CD4-positive, alpha-beta T cell treated with Interleukin-10 for 1 hour (primary cell): Measurements from ENCODE around the gene ITPR3.

Experiments
- DNase-seq: peaks from one replicate; pipeline ENCODE4 v3.0.0-alpha.2; 2020

Gene ITPR3

DNA sequence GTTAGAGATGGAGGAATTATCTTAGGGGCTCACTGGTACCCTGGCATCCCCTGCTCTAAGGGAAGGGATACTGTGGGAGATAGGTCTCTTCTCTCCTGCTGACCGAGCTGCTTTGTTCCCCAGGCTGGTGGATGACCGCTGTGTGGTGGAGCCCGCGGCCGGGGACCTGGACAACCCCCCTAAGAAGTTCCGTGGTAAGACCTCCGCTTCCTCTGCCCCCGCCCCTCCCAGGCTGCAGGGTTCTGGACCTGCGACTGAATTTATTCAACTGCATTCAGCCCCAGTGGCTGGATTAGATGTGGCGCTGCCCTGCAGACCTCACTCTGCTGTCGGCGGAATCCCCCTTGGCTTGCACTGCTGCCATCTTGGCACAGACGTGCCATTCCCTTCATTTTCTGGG is 19.2 kb downstream of the ITPR3 start:
- no peak for DNase-seq

DNA sequence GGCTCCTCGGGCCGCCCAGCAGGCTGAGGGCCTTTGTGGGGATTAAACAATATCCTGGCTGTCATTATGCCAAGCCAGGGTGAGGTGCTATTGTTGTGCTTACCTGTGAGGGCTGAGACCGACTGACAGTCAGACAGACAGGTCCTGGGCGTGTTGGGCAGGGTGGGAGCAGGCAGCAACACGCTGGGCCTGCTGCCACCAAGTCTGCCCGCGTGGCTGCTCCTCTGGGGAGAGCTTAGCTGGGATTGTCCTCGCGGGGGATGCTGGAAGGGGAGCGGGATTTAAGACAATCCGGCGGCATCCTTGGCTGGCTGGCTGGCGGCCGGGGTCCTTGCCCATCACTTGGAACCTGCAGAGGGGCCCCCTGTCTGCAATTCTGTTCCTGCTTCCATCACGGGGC is 20.0 kb downstream of the ITPR3 start:
- no peak for DNase-seq

DNA sequence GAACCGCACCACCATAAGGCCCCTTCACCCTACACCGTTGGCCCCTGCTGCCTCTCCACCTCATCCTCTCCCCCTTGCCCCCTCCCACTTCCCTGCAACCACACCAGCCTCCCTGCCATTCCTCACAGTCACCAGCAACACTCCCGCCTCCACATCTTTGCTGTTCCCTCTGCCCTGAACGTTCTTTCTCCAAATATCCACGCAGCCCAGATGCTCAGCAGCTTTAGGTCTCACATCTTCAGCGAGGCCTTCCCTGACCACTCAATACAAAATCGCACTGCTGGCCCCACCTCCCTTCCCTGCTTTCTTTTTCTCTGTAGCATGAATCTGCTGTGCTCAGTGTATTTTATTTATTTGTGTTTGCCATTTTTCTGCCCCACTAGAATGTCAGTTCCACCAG is 20.5 kb downstream of the ITPR3 start:
- DNase-seq, result no peak

DNA sequence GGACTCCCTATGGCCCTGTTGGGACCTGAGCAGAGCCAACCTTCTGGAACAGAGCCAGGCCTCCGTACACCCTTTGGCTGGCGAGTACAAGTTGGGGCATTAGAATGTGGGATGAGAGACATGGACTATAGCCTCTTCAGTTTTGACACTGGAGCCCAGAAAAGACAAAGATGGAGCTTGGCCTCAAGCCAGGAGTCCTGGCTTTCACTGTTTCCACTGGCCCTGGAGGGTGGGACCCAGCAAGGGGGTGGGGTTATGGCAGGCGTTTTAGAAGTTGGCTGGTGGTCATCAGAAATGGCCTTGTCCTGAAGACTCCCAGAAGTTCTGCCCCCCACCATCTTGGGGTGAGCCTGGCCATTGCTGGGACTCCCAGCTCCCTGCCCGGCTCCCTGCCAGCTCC is 21.8 kb downstream of the ITPR3 start:
- DNase-seq, result no peak

DNA sequence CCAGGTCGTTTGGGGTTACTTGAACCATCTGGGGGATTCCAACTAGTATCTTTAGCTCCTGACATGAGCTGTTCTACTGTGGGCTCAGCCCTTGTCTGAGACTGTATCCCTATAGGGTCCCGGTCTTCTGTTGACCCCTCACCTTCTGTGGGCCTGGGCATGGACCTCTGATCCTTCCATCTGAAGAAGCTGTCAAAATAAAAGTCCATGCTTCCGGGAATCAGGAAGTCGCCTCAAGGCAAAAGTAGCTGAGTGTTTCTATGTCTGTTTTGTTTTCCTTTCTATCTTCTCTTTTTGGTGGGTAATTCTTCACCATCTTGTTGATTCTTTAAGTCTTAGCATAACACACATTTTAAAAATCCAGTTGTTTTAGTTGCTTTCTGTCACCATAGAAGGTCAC is 30.3 kb downstream of the ITPR3 start:
- no peak for DNase-seq

DNA sequence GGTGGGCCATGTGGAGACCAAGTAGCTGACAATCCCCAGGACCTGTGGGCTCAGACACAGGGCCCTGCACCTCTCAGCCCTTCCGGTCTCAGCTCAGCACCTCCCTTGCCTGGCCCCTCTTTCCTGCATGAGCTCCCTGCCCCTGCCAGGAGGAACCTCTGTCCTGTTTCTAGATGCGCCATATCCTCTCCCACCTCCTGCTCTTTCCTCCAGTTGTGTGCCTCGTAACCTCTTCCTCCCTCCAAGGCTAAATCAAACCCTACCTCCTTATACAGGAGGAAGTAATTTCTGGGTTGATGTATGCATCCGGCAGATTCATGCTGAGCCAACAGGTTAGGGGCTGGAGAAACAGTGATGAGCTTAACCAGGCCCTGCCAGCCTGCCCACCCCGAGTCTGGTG is 30.9 kb downstream of the ITPR3 start:
- DNase-seq, result no peak

DNA sequence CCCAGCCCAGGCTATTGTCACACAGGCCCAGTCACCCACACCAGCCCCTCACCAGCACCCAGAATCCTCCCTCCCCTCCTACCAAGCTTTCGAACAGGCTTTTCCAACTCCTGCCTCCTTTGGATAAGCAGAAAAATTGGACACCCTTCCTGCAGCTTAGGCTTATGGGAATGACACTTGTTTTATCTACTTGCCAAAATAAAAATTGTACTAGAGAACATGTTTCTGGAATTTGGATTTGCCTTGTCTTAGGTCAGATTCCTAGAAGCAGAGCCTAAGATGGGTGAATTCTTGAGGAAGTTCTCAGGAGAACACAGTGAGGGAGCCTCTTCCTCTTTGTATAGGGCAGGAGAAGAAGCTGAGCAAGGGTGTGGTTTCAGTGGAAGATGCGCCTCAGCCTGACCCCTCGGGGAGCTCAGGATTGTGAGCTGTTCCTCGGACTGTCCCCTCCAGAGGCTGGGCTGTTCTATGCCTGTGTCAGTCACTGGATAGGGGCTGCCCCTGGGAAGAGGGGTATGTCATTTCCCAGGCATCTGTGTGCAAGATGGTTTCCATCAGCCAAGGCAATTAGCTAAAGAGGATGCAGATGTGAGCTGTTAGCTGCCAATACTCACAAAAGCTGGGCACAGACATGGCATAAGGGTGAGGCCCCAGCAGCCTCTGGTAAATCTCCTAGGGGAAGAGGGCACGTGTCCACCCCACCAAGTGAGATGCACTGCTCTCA is 33.9 kb downstream of the ITPR3 start:
- no peak for DNase-seq

DNA sequence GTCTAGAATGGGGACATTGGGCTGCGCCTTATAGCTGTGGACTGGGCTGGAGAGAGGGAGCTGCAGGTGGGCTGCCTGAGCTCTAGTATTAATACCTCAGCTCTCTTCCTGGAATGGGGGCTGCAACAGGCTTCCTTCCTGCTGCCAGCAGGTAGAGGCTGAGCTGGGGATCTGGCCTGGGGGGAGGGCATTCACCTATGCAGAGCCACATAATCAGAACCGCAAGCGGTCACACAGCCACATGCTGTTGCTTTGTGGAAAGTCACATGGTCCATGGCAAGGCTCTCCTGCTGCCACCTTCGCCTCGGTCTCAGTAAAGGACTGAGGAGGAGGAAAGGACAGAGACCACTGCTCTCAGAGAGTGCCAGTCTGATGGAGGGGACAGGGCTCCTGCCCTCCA is 35.7 kb downstream of the ITPR3 start:
- no peak for DNase-seq

DNA sequence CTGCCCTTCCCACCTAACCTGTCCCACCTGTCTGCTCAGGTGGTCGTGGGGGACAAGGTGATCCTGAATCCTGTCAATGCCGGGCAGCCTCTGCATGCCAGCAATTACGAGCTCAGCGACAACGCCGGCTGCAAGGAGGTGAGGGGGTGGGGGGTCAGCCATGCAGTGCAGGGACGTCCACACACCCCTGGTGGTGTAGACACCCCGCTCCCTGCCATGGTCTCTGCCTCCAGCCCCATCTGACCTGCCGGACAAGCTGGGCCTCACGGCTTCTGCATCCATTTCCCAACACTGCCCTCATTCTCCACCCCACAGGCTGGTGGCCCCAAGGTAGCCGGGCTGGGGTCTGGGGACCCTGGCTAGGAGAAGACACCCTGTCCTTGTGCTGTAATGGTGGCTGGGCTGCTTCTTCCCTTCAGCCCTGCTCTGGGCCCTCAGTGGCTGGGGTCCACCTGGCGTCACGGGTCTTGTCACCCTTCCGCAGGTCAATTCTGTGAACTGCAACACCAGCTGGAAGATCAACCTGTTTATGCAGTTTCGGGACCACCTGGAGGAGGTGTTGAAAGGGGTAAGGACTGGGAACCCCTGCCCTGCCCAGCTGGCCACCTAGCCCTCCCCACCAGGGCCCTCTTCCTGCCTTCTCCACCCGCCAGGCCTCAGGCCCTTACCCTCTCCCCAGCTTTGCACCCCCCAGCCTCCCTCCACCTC is 38.0 kb downstream of the ITPR3 start:
- DNase-seq, result no peak

DNA sequence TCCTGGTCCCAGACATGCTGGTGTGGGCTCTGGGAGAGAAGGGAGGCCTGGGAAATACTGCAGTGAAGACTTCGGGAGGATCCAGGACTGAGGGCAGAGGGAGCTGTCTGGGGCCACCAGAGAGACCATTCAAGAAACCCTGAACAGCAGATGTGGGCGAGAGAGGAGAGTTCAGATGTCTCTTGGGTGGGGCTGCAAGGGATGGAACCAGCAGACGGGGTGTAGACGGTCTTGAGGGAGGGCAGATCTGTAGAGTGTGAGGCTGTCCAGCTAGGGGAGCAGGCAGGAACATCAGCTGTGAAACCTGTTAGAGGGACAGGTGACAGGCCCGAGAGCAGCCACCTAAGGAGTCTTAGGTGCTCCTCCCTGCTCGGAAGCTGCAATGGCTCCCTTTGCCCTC is 38.9 kb downstream of the ITPR3 start:
- no peak for DNase-seq

DNA sequence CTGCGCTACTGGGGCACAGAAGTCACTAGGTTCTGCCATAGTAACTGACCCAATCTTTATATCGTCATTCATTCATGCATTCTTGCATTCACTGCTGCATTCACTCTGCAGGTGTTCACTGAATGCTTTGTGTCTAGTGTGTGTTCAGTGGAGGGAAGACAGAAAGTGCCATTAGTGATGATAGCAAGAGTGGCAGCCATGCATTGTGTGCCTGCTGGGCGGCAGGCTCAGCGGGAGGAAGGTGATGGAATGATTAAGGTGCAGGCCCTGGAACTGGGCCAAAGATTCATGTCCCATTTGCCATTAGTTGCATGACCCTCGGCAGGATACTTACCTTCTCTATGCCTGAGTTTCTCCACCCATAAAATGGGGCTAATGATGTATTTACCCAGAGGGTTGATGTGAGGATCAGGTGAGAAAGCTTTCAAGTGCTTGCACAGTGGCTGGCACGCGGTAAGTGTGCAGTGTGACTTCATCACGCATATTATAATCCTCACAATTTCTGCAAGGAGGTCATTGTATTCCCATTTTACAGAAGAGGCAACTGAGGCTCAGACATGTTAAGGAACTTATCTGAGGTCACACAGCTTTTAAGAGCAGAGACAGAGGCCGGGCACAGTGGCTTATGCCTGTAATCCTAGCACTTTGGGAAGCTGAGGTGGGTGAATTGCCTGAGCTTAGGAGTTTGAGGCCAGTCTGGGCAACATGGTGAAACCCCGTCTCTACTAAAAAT is 40.1 kb downstream of the ITPR3 start:
- DNase-seq, result no peak

DNA sequence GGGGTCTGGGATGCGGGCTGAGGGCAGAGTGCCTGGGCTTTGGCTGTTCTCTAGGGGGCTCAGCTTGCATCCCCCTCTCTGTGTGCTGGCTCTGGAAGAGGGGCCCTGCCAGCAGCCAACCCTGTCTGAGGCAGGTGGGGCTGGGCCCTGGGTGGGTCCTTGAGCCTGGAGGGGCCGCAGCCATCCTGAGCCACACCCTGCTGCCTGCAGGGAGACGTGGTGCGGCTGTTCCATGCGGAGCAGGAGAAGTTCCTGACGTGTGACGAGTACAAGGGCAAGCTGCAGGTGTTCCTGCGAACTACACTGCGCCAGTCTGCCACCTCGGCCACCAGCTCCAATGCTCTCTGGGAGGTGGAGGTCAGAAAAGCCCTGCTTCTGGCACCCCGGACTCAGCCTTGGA is 41.2 kb downstream of the ITPR3 start:
- DNase-seq, result no peak

DNA sequence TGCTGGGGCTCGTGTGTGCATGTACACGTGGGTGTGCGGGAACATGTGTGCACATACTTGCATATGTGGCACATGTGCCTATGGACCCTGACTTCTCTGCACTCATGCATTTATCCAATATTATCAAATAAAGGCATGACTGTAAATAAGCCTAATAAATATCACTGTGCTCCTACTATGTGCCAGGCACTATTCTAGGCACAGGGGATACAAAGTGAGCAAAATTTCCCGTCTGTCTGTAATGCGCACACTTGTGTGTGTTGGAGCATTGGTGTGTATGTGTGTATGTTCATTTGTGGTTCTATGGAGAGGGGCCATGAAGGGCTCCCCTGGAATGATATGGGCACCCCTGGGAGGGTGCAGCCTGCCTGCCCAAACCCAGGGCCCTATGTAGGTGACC is 41.9 kb downstream of the ITPR3 start:
- DNase-seq, result no peak

DNA sequence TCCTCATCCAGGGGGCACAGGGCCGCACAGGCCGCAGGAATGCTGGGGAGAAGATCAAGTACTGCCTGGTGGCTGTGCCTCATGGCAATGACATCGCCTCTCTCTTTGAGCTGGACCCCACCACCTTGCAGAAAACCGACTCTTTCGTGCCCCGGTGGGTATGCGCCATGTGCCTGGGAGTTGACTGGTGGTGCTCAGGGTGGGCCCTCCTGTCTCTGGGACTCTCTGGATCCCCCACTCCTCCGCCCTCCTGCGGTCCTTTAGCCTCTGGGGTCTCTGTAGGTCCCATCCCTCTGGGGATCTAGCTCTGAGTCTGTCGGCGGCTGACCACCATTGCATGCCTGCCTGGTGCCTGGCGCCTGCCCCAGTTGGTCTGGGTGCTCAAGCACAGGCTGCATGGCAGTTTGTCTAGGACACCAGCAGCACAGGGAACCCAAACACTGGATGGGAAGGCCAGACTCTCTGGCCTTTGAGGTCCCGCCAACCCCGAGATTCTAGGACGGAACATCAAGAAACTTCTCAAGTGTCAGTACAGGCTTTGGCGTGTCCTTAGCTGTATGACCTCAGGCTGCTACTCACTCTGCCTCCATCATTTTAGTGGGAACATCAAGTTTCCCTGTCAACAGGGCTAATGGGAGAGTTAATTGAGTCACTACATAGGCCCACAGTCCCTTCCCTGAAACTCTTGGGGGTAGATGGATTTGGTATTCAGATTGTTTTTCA is 42.8 kb downstream of the ITPR3 start:
- no peak for DNase-seq

DNA sequence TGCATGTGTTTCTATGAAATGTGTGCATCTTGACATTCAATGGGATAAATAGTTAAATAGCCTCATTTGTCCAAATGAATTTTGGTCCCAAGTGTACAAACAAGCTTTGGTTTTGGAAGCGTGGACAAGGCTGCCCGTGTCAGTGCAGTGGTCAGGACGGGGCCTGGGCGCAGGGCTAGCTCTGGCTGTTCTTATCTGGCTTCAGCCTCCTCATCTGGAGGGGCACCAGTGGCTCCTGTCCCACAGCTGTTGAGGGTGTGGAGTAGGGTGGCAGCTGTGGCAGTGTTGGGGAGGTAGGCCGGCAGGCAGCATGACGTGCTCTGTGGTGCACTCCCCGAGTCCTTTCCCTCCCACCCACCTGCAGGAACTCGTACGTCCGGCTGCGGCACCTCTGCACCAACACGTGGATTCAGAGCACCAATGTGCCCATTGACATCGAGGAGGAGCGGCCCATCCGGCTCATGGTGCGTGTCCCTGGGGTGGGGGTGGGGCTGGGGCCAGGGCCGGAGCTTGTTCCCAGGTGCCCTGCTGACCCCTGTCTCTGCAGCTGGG is 43.5 kb downstream of the ITPR3 start:
- no peak for DNase-seq

DNA sequence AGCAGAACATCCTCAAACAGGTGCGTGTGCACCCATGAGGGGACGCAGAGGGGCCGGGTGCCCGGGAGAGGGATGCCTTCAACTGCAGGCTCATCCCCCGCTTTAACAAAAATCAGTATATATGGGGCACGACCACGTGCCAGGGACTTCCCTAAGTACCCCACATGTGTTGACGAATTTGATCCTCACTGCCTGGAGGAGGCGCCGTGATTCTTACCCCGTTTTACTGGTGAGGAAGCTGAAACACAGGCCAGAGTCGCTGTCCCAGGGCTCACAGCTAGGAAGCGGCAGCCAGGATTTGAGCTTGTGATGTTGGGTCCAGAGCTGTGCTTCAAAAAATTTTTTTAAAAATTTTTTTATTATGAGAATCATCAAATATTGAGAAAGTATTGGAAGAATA is 44.8 kb downstream of the ITPR3 start:
- DNase-seq, result no peak

DNA sequence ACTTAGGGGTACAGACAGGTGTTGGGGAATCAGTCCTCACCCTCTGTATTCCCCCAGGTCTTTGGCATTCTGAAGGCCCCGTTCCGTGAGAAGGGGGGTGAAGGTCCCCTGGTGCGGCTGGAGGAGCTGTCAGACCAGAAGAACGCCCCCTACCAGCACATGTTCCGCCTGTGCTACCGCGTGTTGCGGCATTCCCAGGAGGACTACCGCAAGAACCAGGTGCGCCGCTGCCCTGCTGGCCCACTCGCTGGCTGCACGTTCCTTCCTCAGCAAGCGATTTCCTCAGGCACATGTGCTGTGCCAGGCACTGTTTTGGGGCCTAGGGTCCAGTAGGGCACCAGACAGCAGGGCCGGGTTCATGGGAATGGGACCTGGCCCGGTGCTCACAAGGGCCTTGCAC is 46.0 kb downstream of the ITPR3 start:
- DNase-seq, result no peak

DNA sequence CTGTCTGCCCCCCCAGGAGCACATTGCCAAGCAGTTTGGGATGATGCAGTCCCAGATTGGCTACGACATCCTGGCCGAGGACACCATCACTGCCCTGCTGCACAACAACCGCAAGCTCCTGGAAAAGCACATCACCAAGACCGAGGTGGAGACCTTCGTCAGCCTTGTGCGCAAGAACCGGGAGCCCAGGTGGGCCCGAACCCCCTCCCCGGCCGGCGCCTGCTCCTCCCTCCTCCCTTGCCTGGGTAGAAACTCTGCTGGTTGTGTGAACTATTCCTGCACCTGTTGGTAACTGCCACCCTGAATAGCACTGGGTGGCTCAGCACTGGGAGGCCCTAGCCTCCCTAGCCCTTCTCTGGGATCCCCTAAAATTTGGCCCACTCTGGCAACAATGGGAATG is 46.7 kb downstream of the ITPR3 start:
- no peak for DNase-seq

DNA sequence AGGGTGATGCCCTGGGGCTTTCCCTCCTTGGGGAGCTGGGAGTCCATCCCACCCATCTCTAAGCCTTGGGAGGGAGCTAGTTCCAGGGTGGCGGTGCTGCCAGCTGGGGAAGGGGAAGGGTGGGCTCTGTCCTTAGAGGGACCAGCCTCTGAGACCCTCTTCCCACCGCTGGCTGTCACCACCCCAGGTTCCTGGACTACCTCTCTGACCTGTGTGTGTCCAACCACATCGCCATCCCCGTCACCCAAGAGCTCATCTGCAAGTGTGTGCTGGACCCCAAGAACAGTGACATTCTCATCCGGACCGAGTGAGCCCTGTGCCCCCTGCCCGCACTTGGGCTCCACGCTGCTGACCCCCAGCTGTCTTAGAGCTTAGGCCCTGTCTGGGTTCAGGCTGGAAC is 47.2 kb downstream of the ITPR3 start:
- no peak for DNase-seq

DNA sequence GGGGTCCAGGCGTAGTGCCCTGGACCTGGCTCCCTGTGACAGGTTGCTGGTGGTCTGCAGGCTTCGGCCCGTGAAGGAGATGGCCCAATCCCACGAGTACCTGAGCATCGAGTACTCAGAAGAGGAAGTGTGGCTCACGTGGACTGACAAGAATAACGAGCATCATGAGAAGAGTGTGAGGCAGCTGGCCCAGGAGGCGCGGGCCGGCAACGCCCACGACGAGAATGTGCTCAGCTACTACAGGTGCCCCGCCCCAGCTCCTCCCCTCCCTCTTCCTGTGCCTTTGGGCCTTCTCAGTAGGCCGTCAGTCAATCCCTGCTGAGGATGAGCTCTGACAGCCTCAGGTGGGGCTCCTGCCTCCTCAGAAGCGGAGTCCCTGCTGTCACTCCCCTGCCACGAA is 47.8 kb downstream of the ITPR3 start:
- peak; percentile 70 for DNase-seq

DNA sequence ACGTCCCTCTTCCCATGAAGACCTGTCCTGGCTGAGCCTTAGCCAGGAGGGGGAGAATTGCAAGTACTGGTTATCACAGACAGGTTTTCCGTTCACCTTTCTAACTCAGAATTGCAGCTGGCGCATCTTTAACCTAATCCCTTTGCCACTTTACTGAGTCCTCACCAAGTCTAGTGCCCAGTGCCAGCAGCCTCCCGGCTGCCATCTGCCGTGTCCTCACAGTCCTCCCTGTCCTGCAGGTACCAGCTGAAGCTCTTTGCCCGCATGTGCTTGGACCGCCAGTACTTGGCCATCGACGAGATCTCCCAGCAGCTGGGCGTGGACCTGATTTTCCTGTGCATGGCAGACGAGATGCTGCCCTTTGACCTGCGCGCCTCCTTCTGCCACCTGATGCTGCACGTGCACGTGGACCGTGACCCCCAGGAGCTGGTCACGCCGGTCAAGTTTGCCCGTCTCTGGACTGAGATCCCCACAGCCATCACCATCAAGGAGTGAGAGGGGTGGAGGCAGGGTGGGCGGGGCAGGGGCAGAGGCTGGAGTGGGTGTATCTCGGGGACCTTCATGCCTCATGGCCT is 49.1 kb downstream of the ITPR3 start:
- DNase-seq, result no peak

DNA sequence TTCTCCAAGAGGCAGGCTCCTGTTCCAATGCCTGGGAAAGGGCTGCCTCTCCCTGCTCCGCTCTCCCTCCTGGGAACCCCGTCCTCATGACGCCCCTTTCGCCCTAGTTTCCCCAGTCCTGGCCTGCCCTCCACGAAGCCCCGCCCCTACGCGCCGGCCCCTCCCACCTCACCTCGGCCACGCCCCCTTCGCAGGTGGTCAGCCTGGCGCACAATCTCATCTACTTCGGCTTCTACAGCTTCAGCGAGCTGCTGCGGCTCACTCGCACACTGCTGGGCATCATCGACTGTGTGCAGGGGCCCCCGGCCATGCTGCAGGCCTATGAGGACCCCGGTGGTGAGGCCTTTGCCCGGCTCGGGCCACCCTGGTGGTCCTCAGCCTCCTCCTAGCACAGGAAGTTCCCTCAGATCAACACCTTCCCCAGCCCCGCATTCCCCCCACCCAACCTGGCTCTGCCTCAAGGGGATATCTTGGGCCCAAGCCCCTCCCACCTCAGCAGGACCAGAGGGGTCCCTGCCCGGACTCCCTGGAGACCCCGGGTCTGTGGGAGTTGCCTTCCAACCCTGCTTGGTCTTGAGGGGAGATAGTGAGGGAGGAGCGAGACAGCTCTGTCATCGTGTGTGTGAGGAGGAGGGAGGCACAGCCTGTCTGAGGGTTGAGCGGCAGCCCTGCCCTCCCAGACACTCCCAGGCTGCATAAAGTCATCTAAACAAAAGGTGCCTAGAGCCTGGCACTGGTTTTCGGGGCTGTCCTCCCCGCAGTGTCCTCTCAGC is 50.0 kb downstream of the ITPR3 start:
- DNase-seq, result no peak
